ENCODE measurements around the gene ARHGAP28. TPM values are rescaled to one million over a fixed set of nuclear protein-coding genes. Genes with fewer than 3 reads are reported as not detected.

The ARHGAP28 gene
- total and polyA plus RNA-seq, 2 of the 13 experiments (the other 11 are each of a cell fraction or from before 2014, with no cell fraction given) = not detected

DNA sequence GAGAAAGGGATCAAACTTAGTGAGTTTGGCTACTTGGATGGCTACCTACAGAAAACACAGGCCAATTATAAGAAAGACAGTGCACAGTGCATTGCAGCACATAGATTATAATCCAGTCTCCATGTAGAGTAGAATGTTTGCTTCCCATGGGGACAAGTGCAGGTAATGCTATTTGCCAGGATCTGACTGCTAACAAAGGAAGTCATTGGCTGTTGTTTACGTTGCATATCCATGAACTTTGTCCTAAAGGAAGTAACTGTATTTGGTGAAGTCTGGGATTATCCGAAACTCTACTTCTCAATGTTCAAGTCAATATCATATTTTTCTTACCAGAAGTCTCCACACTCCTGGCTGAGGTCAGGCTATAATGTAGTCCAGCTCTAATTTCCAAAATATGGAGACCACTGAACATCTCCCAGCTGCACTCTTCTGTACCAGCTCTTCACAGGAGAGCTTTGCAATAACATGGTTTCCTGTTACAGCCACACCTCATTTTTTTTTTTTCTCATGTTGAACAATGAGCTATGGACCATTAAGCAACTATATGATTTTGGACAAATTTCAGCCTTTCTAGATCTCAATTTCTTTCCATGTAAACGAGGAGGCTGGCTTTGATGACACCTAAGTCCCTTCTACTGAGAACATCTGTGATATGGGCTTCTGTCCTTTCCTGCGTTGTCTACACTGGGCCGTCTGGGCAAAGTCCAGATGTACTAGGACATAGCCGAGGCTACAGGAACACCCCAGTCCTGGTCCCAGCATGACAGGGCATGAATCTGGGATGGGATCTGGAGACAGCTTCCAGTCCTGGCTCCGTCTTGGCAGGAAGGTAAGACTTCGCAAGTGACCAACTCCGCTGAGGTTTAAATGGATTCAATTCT lies 233.3 kb downstream of the ARHGAP28 start (continued):
- TF ChIP-seq, protein P1, sequence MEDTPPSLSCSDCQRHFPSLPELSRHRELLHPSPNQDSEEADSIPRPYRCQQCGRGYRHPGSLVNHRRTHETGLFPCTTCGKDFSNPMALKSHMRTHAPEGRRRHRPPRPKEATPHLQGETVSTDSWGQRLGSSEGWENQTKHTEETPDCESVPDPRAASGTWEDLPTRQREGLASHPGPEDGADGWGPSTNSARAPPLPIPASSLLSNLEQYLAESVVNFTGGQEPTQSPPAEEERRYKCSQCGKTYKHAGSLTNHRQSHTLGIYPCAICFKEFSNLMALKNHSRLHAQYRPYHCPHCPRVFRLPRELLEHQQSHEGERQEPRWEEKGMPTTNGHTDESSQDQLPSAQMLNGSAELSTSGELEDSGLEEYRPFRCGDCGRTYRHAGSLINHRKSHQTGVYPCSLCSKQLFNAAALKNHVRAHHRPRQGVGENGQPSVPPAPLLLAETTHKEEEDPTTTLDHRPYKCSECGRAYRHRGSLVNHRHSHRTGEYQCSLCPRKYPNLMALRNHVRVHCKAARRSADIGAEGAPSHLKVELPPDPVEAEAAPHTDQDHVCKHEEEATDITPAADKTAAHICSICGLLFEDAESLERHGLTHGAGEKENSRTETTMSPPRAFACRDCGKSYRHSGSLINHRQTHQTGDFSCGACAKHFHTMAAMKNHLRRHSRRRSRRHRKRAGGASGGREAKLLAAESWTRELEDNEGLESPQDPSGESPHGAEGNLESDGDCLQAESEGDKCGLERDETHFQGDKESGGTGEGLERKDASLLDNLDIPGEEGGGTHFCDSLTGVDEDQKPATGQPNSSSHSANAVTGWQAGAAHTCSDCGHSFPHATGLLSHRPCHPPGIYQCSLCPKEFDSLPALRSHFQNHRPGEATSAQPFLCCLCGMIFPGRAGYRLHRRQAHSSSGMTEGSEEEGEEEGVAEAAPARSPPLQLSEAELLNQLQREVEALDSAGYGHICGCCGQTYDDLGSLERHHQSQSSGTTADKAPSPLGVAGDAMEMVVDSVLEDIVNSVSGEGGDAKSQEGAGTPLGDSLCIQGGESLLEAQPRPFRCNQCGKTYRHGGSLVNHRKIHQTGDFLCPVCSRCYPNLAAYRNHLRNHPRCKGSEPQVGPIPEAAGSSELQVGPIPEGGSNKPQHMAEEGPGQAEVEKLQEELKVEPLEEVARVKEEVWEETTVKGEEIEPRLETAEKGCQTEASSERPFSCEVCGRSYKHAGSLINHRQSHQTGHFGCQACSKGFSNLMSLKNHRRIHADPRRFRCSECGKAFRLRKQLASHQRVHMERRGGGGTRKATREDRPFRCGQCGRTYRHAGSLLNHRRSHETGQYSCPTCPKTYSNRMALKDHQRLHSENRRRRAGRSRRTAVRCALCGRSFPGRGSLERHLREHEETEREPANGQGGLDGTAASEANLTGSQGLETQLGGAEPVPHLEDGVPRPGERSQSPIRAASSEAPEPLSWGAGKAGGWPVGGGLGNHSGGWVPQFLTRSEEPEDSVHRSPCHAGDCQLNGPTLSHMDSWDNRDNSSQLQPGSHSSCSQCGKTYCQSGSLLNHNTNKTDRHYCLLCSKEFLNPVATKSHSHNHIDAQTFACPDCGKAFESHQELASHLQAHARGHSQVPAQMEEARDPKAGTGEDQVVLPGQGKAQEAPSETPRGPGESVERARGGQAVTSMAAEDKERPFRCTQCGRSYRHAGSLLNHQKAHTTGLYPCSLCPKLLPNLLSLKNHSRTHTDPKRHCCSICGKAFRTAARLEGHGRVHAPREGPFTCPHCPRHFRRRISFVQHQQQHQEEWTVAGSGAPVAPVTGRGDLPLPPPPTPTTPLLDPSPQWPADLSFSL (CRISPR knock-in tag; IDR thresholded peaks at IDR 0.05) = no peak
- TF ChIP-seq IKZF4 (CRISPR knock-in tag; IDR thresholded peaks at IDR 0.05; ENCODE audit: borderline replicate concordance, low read depth, not compliant biosample characterization) (no peak), SRF (IDR thresholded peaks at IDR 0.05; ENCODE audit: low read depth, low read length) (no peak), ZBTB7A (CRISPR knock-in tag; IDR thresholded peaks at IDR 0.05) (no peak), ZNF160 (CRISPR knock-in tag; IDR thresholded peaks at IDR 0.05) (no peak), WIZ (CRISPR knock-in tag; IDR thresholded peaks at IDR 0.05) (no peak), YEATS4 (CRISPR knock-in tag; IDR thresholded peaks at IDR 0.05; ENCODE audit: borderline replicate concordance) (no peak), IRX3 (CRISPR knock-in tag; IDR thresholded peaks at IDR 0.05; ENCODE audit: borderline replicate concordance, low read depth) (no peak), SP2 (CRISPR knock-in tag; IDR thresholded peaks at IDR 0.05) (no peak), ZNF441 (CRISPR knock-in tag; IDR thresholded peaks at IDR 0.05; ENCODE audit: borderline replicate concordance) (no peak), HDAC6 (IDR thresholded peaks at IDR 0.05; ENCODE audit: low read depth, low read length) (no peak), ZNF552 (CRISPR knock-in tag; IDR thresholded peaks at IDR 0.05; ENCODE audit: borderline replicate concordance) (no peak), HOXD1 (CRISPR knock-in tag; IDR thresholded peaks at IDR 0.05) (no peak), KLF11 (CRISPR knock-in tag; IDR thresholded peaks at IDR 0.05) (no peak), JUNB (CRISPR knock-in tag; IDR thresholded peaks at IDR 0.05; ENCODE audit: borderline replicate concordance) (no peak), KDM1A (CRISPR knock-in tag; IDR thresholded peaks at IDR 0.05) (no peak), PITX1 (CRISPR knock-in tag; IDR thresholded peaks at IDR 0.05) (no peak), CBX5 (CRISPR knock-in tag; IDR thresholded peaks at IDR 0.05; ENCODE audit: borderline replicate concordance) (no peak)
- TF ChIP-seq, protein P2, sequence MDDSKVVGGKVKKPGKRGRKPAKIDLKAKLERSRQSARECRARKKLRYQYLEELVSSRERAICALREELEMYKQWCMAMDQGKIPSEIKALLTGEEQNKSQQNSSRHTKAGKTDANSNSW (CRISPR knock-in tag; IDR thresholded peaks at IDR 0.05; ENCODE audit: borderline replicate concordance) = no peak
- TF ChIP-seq, protein P3, sequence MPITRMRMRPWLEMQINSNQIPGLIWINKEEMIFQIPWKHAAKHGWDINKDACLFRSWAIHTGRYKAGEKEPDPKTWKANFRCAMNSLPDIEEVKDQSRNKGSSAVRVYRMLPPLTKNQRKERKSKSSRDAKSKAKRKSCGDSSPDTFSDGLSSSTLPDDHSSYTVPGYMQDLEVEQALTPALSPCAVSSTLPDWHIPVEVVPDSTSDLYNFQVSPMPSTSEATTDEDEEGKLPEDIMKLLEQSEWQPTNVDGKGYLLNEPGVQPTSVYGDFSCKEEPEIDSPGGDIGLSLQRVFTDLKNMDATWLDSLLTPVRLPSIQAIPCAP (CRISPR knock-in tag; IDR thresholded peaks at IDR 0.05; ENCODE audit: low read depth) = no peak

All from HepG2 (cell line).